Keratinocyte (primary cell): ENCODE data around the gene RCBTB2.

Experiments
- EZH2 ChIP-seq: IDR thresholded peaks from one replicate; pipeline ENCODE4 v1.6.1; 2012; ENCODE audit warnings: inconsistent platforms, mild to moderate bottlenecking, low read length, moderate library complexity
- TF ChIP-seq, protein P1 (sequence below), 3 experiments: IDR thresholded peaks in 1 of 3; conservative IDR thresholded peaks in 1 of 3; optimal IDR thresholded peaks in 1 of 3; 2 replicates in 2 of 3; 3 replicates in 1 of 3; pipeline versions ENCODE3 to v1.5.1; 2011; ENCODE audit warnings: low read length in 3 of 3, mild to moderate bottlenecking in 3 of 3, moderate library complexity in 2 of 3, control low read depth in 1 of 3, inconsistent platforms in 1 of 3; ENCODE audit not compliant: insufficient read depth in 2 of 3; ENCODE audit errors: extremely low read depth in 1 of 3

GRCh38 chr13:48476686-48477085, 56.2 kb downstream of the RCBTB2 start:
- TF ChIP-seq, protein P1, sequence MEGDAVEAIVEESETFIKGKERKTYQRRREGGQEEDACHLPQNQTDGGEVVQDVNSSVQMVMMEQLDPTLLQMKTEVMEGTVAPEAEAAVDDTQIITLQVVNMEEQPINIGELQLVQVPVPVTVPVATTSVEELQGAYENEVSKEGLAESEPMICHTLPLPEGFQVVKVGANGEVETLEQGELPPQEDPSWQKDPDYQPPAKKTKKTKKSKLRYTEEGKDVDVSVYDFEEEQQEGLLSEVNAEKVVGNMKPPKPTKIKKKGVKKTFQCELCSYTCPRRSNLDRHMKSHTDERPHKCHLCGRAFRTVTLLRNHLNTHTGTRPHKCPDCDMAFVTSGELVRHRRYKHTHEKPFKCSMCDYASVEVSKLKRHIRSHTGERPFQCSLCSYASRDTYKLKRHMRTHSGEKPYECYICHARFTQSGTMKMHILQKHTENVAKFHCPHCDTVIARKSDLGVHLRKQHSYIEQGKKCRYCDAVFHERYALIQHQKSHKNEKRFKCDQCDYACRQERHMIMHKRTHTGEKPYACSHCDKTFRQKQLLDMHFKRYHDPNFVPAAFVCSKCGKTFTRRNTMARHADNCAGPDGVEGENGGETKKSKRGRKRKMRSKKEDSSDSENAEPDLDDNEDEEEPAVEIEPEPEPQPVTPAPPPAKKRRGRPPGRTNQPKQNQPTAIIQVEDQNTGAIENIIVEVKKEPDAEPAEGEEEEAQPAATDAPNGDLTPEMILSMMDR (optimal IDR thresholded peaks at IDR 0.05 in 1 of 3, IDR thresholded peaks at IDR 0.05 in 1 of 3, conservative IDR thresholded peaks at IDR 0.05 in 1 of 3; ENCODE audit: extremely low read depth in 1 of 3, insufficient read depth in 2 of 3, low read length in 3 of 3), result no peak
- TF ChIP-seq EZH2, result no peak
